GM23338 (cell line): ENCODE data around the gene SUPV3L1.

Experiments
- CTCF ChIP-seq, 2 experiments: fragments of 200-600 bp in 1 of 2; sonication (generic) in 1 of 2; conservative IDR thresholded peaks; 2 replicates each; pipeline versions ENCODE4 v1.5.1 to v1.6.1; 2016 to 2017; ENCODE audit warnings: antibody characterized with exemption in 2 of 2, low read depth in 2 of 2, mild to moderate bottlenecking in 2 of 2, moderate library complexity in 1 of 2
- EZH2 ChIP-seq: fragments of 200-600 bp; sonication (generic); IDR thresholded peaks from one replicate; pipeline ENCODE4 v1.8.0; 2017; ENCODE audit warnings: antibody characterized with exemption, mild to moderate bottlenecking, low read depth; ENCODE audit not compliant: unreplicated experiment
- EZH2phosphoT487 ChIP-seq: fragments of 200-600 bp; sonication (generic); IDR thresholded peaks from one replicate; pipeline ENCODE4 v1.8.1; 2018; ENCODE audit warnings: antibody characterized with exemption; ENCODE audit not compliant: unreplicated experiment
- JUNB ChIP-seq: IDR thresholded peaks from one replicate; pipeline ENCODE4 v1.6.1; 2016; ENCODE audit warnings: antibody characterized with exemption; ENCODE audit not compliant: unreplicated experiment
- NANOG ChIP-seq: IDR thresholded peaks from 2 replicates; pipeline ENCODE4 v1.6.1; 2016; ENCODE audit warnings: antibody characterized with exemption, borderline replicate concordance
- POLR2AphosphoS5 ChIP-seq: IDR thresholded peaks from 2 replicates; pipeline ENCODE4 v1.6.1; 2016; ENCODE audit warnings: antibody characterized with exemption, low read depth
- REST ChIP-seq: IDR thresholded peaks from one replicate; pipeline ENCODE4 v1.6.1; 2018; ENCODE audit warnings: antibody characterized with exemption; ENCODE audit not compliant: unreplicated experiment
- ZNF114 ChIP-seq: fragments of 250-450 bp; sonication (Bioruptor Pico); IDR thresholded peaks from 2 replicates; pipeline ENCODE4 v1.5.0; 2020; ENCODE audit warnings: mild to moderate bottlenecking, moderate library complexity

GRCh38 chr10:69224862-69225657 lies 45.0 kb downstream of the SUPV3L1 start:
- no peak for TF ChIP-seq POLR2AphosphoS5
- no peak for TF ChIP-seq EZH2
- no peak for TF ChIP-seq CTCF (conservative IDR thresholded peaks at IDR 0.05; ENCODE audit: low read depth in 2 of 2)
- TF ChIP-seq EZH2phosphoT487 = no peak
- no peak for TF ChIP-seq NANOG
- TF ChIP-seq REST = no peak
- no peak for TF ChIP-seq ZNF114 (CRISPR knock-in tag)
- TF ChIP-seq JUNB = no peak
